Uterus (tissue), 4 donors: ENCODE data around the gene SBF2. TPM values are rescaled to one million over a fixed set of nuclear protein-coding genes. Genes with fewer than 3 reads are reported as not detected.

Experiments used
- DNase-seq, 2 donors: peaks; one replicate each; pipeline ENCODE4 v3.0.0-alpha.2; 2019 to 2020
- H3K27ac ChIP-seq, 2 donors: fragments of 200-600 bp; sonication (generic); 1 replicate in 1 of 2; 2 replicates in 1 of 2; pipeline ENCODE4 v1.5.1; 2016 to 2018
- H3K27me3 ChIP-seq, 2 donors: fragments of 200-600 bp; sonication (generic); one replicate each; pipeline ENCODE4 v1.5.1; 2018 to 2019; ENCODE audit warnings: control low read depth in 1 of 2
- H3K36me3 ChIP-seq, 2 donors: fragments of 200-600 bp; sonication (generic); one replicate each; pipeline ENCODE4 v1.5.1; 2019; ENCODE audit warnings: control low read depth in 1 of 2
- H3K4me1 ChIP-seq, 2 donors: fragments of 200-600 bp; sonication (generic); one replicate each; pipeline ENCODE4 v1.5.1; 2018 to 2019; ENCODE audit warnings: control low read depth in 1 of 2
- H3K4me3 ChIP-seq, 2 donors: fragments of 200-600 bp; sonication (generic); 1 replicate in 1 of 2; 2 replicates in 1 of 2; pipeline ENCODE4 v1.5.1; 2018 to 2019; ENCODE audit warnings: mild to moderate bottlenecking in 1 of 2
- H3K9me3 ChIP-seq, 2 donors: fragments of 200-600 bp; sonication (generic); one replicate each; pipeline ENCODE4 v1.5.1; 2019; ENCODE audit warnings: control low read depth in 1 of 2
- CTCF ChIP-seq, 4 experiments: fragments of 200-600 bp in 2 of 4; fragments of 450-650 bp in 2 of 4; sonication (generic) in 2 of 4; IDR thresholded peaks; one replicate each; pipeline ENCODE4 v1.5.1; 2016 to 2019; ENCODE audit warnings: antibody characterized with exemption in 4 of 4, mild to moderate bottlenecking in 2 of 4, moderate library complexity in 1 of 4
- POLR2A ChIP-seq, 2 donors: fragments of 450-650 bp; IDR thresholded peaks; one replicate each; pipeline ENCODE4 v1.6.1; 2016; ENCODE audit warnings: antibody characterized with exemption in 2 of 2, mild to moderate bottlenecking in 1 of 2, moderate library complexity in 1 of 2
- intact Hi-C: fragments of 100-400 bp; cut with DNase I; formaldehyde crosslinking; loops from one replicate; pipeline ENCODE4 v1.15.1; 2023; ENCODE audit warnings: low total_unique reads
- total RNA-seq, 4 donors: library from RNA; depleted of rRNA in 3 of 4; stranded (reverse); fragments of >200 nt in 3 of 4; gene quantifications; one replicate each; pipeline versions ENCODE4 v1.1.0 to v1.2.4, GENCODE V29; 2014 to 2023
- donor health status: DM: yes; HTN: yes; CAD: no.

The SBF2 gene
- total RNA-seq, 4 donors from 2014 or later = 45.0 to 202 (median 98.0) TPM

- intact Hi-C loops = no loop called here
- H3K9me3 ChIP-seq = no peaks in the 10 kb centered on the region
- TF ChIP-seq CTCF (IDR thresholded peaks at IDR 0.05) = no peak
- TF ChIP-seq POLR2A (IDR thresholded peaks at IDR 0.05) = no peak
- H3K27ac ChIP-seq = no peak overlapping the region
- no peak overlapping the region for H3K4me3 ChIP-seq
- no peaks in the 10 kb centered on the region for H3K36me3 ChIP-seq
- DNase-seq = no peak
- peaks cover 0 to 4% of the 10 kb centered on the region in 2 donors for H3K4me1 ChIP-seq
- H3K27me3 ChIP-seq = no peaks in the 10 kb centered on the region
Observed at GRCh38 chr11:9784602-9785315, 509.3 kb downstream of the SBF2 start.

- H3K4me3 ChIP-seq = no peak overlapping the region
- H3K4me1 ChIP-seq = peaks cover 0 to 4% of the 10 kb centered on the region in 2 donors
- H3K36me3 ChIP-seq = no peaks in the 10 kb centered on the region
- no peaks in the 10 kb centered on the region for H3K9me3 ChIP-seq
- DNase-seq = no peak
- intact Hi-C loops = no loop called here
- TF ChIP-seq CTCF (IDR thresholded peaks at IDR 0.05) = no peak
- no peak for TF ChIP-seq POLR2A (IDR thresholded peaks at IDR 0.05)
- no peak overlapping the region for H3K27ac ChIP-seq
- H3K27me3 ChIP-seq = no peaks in the 10 kb centered on the region
Observed at GRCh38 chr11:9783986-9784385, 510.0 kb downstream of the SBF2 start.

- TF ChIP-seq CTCF (IDR thresholded peaks at IDR 0.05) (no peak), POLR2A (IDR thresholded peaks at IDR 0.05) (no peak)
- H3K4me1 ChIP-seq = no peaks in the 10 kb centered on the region
- no peaks in the 10 kb centered on the region for H3K9me3 ChIP-seq
- no peaks in the 10 kb centered on the region for H3K27me3 ChIP-seq
- no peak overlapping the region for H3K4me3 ChIP-seq
- no peak for DNase-seq
- H3K27ac ChIP-seq = no peak overlapping the region
- intact Hi-C loops = no loop called here
- no peaks in the 10 kb centered on the region for H3K36me3 ChIP-seq
Observed at GRCh38 chr11:9780929-9781328, 513.1 kb downstream of the SBF2 start.

GRCh38 chr11:9777525-9777924 is 516.5 kb downstream of the SBF2 start:
- Histone ChIP-seq H3K4me3 (no peak overlapping the region), H3K36me3 (no peaks in the 10 kb centered on the region), H3K27me3 (no peaks in the 10 kb centered on the region), H3K27ac (no peak overlapping the region), H3K9me3 (no peaks in the 10 kb centered on the region), H3K4me1 (no peaks in the 10 kb centered on the region)
- DNase-seq = no peak
- intact Hi-C loops = no loop called here
- TF ChIP-seq CTCF (IDR thresholded peaks at IDR 0.05) = no peak
- TF ChIP-seq POLR2A (IDR thresholded peaks at IDR 0.05) = no peak

GRCh38 chr11:9777066-9777465 is 517.0 kb downstream of the SBF2 start:
- H3K27ac ChIP-seq = no peak overlapping the region
- no peaks in the 10 kb centered on the region for H3K36me3 ChIP-seq
- H3K9me3 ChIP-seq = no peaks in the 10 kb centered on the region
- no peaks in the 10 kb centered on the region for H3K4me1 ChIP-seq
- no peak overlapping the region for H3K4me3 ChIP-seq
- H3K27me3 ChIP-seq = no peaks in the 10 kb centered on the region
- intact Hi-C loops = no loop called here
- TF ChIP-seq POLR2A (IDR thresholded peaks at IDR 0.05) (no peak), CTCF (IDR thresholded peaks at IDR 0.05) (no peak)
- no peak for DNase-seq
